Loucy (cell line): ENCODE data around the gene BLNK.

ENCODE experiments used
- H2AFZ ChIP-seq: fragments of 200-600 bp; sonication (generic); 2 replicates; pipeline ENCODE4 v1.6.0; 2016; ENCODE audit warnings: antibody characterized with exemption, mild to moderate bottlenecking, low read length, moderate library complexity
- H3F3A ChIP-seq: fragments of 200-600 bp; 2 replicates; pipeline ENCODE4 v1.6.0; 2016; ENCODE audit warnings: antibody characterized with exemption, low read depth, mild to moderate bottlenecking
- H3K27me3 ChIP-seq: fragments of 200-600 bp; sonication (generic); 2 replicates; pipeline ENCODE4 v1.6.1; 2014; ENCODE audit warnings: low read length, mild to moderate bottlenecking; ENCODE audit not compliant: insufficient read depth, poor library complexity, severe bottlenecking
- H3K36me3 ChIP-seq: fragments of 200-600 bp; sonication (generic); 2 replicates; pipeline ENCODE4 v1.6.1; 2016; ENCODE audit warnings: low read length; ENCODE audit not compliant: insufficient read depth
- H3K4me1 ChIP-seq: fragments of 200-600 bp; sonication (generic); 2 replicates; pipeline ENCODE4 v1.5.1; 2014; ENCODE audit warnings: low read length, mild to moderate bottlenecking; ENCODE audit not compliant: insufficient read depth, poor library complexity, severe bottlenecking
- H3K4me2 ChIP-seq: fragments of 200-600 bp; sonication (generic); 2 replicates; pipeline ENCODE4 v1.6.0; 2014; ENCODE audit warnings: antibody characterized with exemption, low read length, low read depth, mild to moderate bottlenecking; ENCODE audit not compliant: poor library complexity, severe bottlenecking
- H3K4me3 ChIP-seq: fragments of 200-600 bp; sonication (generic); 2 replicates; pipeline ENCODE4 v1.5.1; 2014; ENCODE audit warnings: low read length, mild to moderate bottlenecking, mixed read lengths; ENCODE audit not compliant: poor library complexity, severe bottlenecking
- H3K79me2 ChIP-seq: fragments of 200-600 bp; sonication (generic); 2 replicates; pipeline ENCODE4 v1.6.1; 2014; ENCODE audit warnings: low read length; ENCODE audit not compliant: insufficient read depth
- H3K9ac ChIP-seq: fragments of 200-600 bp; sonication (generic); 2 replicates; pipeline ENCODE4 v1.6.0; 2014; ENCODE audit warnings: mild to moderate bottlenecking, low read depth, low read length, moderate library complexity; ENCODE audit not compliant: poor library complexity, severe bottlenecking
- H3K9me2 ChIP-seq: fragments of 200-600 bp; sonication (generic); replicated peaks from 2 replicates; pipeline ENCODE4 v1.6.1; 2016; ENCODE audit warnings: low read depth, low read length, mixed read lengths
- H3K9me3 ChIP-seq: fragments of 200-600 bp; sonication (generic); 2 replicates; pipeline ENCODE4 v1.6.1; 2014; ENCODE audit warnings: mild to moderate bottlenecking, antibody characterized with exemption, low read length, low read depth; ENCODE audit not compliant: insufficient read depth
- H4K20me1 ChIP-seq: fragments of 200-600 bp; sonication (generic); 2 replicates; pipeline ENCODE4 v1.6.0; 2014; ENCODE audit warnings: antibody characterized with exemption, low read length, mild to moderate bottlenecking; ENCODE audit not compliant: insufficient read depth, poor library complexity, severe bottlenecking
- EZH2phosphoT487 ChIP-seq: fragments of 200-600 bp; IDR thresholded peaks from 2 replicates; pipeline ENCODE4 v1.6.1; 2018; ENCODE audit warnings: antibody characterized with exemption, mild to moderate bottlenecking, moderate library complexity, borderline replicate concordance
- TF ChIP-seq, protein P1 (sequence below): fragments of 200-600 bp; sonication (generic); conservative IDR thresholded peaks from 2 replicates; pipeline ENCODE4 v1.5.1; 2014; ENCODE audit warnings: mild to moderate bottlenecking, antibody characterized with exemption, low read length

The BLNK gene

DNA sequence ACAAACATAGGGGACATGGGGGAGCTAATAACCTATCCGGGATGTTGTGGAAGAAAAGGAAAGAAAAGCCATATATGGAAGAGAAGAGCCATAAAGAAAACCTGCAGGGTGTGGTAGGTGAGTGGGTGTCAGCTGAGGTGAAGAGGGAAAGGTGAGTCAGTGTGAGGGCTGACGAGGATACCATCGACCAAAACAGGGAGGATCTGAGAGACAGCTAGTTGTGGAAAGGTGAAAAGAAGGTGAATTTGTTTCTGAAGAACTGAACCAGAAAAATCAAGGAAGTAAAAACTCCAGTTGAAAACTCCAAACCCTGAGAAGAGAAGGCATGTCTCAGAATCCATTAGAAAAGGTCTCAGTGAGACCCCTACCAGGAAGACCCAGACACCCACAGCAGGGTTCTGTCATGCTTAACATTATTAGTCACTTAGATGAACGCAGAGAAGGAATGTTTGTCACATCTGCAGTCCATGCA lies 4.1 kb downstream of the BLNK start:
- H4K20me1 ChIP-seq, result no peaks in the 10 kb centered on the region
- no peaks in the 10 kb centered on the region for H3K4me1 ChIP-seq
- H3K9ac ChIP-seq, result no peak overlapping the region
- no peak for TF ChIP-seq EZH2phosphoT487
- TF ChIP-seq, protein P1, sequence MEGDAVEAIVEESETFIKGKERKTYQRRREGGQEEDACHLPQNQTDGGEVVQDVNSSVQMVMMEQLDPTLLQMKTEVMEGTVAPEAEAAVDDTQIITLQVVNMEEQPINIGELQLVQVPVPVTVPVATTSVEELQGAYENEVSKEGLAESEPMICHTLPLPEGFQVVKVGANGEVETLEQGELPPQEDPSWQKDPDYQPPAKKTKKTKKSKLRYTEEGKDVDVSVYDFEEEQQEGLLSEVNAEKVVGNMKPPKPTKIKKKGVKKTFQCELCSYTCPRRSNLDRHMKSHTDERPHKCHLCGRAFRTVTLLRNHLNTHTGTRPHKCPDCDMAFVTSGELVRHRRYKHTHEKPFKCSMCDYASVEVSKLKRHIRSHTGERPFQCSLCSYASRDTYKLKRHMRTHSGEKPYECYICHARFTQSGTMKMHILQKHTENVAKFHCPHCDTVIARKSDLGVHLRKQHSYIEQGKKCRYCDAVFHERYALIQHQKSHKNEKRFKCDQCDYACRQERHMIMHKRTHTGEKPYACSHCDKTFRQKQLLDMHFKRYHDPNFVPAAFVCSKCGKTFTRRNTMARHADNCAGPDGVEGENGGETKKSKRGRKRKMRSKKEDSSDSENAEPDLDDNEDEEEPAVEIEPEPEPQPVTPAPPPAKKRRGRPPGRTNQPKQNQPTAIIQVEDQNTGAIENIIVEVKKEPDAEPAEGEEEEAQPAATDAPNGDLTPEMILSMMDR, result no peak
- no peak overlapping the region for H3K4me3 ChIP-seq
- no peaks in the 10 kb centered on the region for H3K9me2 ChIP-seq
- H2AFZ ChIP-seq, result no peak overlapping the region
- no peaks in the 10 kb centered on the region for H3F3A ChIP-seq
- H3K27me3 ChIP-seq, result no peaks in the 10 kb centered on the region
- H3K79me2 ChIP-seq, result no peaks in the 10 kb centered on the region
- H3K36me3 ChIP-seq, result no peaks in the 10 kb centered on the region
- no peaks in the 10 kb centered on the region for H3K9me3 ChIP-seq
- H3K4me2 ChIP-seq, result no peak overlapping the region

DNA sequence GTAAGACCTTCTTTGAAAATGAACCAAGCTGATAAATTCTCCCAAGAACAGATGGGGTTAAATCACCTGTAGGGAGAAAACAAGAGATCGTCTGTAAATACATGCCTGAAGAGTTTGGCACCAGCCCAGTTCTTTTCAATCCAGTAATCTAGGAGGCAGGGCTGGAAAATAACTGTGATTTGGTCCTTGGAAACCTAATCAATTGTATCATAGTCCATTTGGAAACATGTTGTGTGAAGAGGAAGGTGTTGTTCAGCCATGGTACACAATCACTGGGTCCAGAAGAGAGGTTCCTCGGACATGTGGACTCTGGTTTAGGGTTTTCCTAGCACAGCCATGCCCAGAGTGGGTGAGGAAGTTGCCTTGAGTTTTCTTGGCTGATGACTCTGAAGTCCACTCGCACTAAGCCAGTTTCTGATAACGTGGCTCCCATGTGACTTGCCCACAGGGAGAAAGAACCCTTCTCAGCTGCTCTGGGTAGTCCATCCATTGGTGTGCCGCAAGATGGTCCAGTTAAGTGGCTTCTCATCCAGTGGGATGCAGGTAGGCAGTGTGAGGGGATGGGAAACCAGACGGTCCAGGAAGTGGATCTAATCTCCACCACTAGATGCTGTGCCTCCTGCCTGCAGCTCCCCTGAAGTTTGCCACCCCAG lies 5.1 kb downstream of the BLNK start:
- H3K27me3 ChIP-seq, result no peaks in the 10 kb centered on the region
- TF ChIP-seq EZH2phosphoT487, result no peak
- TF ChIP-seq, protein P1, result no peak
- H3K79me2 ChIP-seq, result no peaks in the 10 kb centered on the region
- no peaks in the 10 kb centered on the region for H4K20me1 ChIP-seq
- no peaks in the 10 kb centered on the region for H3K9me2 ChIP-seq
- no peaks in the 10 kb centered on the region for H3K9me3 ChIP-seq
- H3K9ac ChIP-seq, result no peak overlapping the region
- H3K4me1 ChIP-seq, result no peaks in the 10 kb centered on the region
- H3F3A ChIP-seq, result no peaks in the 10 kb centered on the region
- no peak overlapping the region for H3K4me2 ChIP-seq
- no peak overlapping the region for H3K4me3 ChIP-seq
- no peaks in the 10 kb centered on the region for H3K36me3 ChIP-seq
- no peak overlapping the region for H2AFZ ChIP-seq

DNA sequence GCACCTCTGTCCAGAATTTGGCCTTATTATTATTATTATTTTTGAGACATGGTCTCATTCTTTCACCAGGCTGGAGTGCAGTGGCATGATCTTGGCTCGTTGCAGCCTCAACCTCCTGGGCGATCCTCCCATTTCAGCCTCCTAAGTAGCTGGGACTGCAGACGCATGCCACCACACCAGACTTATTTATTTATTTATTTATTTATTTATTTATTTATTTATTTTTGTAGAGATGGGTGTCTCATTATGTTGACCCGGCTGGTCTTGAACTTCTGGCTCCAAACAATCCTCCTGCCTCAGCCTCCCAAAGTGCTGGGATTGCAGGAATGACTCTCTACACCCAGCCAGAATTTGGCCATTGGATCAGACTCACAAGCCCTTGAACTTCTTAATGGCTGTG lies 6.4 kb downstream of the BLNK start:
- Histone ChIP-seq H3K4me3 (no peak overlapping the region), H3K79me2 (no peaks in the 10 kb centered on the region), H4K20me1 (no peaks in the 10 kb centered on the region), H3K4me1 (no peaks in the 10 kb centered on the region), H3K27me3 (no peaks in the 10 kb centered on the region), H3K4me2 (no peak overlapping the region), H3F3A (no peaks in the 10 kb centered on the region), H3K9me2 (no peaks in the 10 kb centered on the region), H3K36me3 (no peaks in the 10 kb centered on the region), H3K9ac (no peak overlapping the region), H2AFZ (no peak overlapping the region), H3K9me3 (no peaks in the 10 kb centered on the region)
- no peak for TF ChIP-seq EZH2phosphoT487
- TF ChIP-seq, protein P1, result no peak
